GM19455 (cell line): ENCODE data around the gene ELOVL3.
A peak's percentile ranks its signal among the peaks of the same experiment; 100 is the strongest.
"Not testable (repeated sequence)": the region's sequence is repeated elsewhere in the genome, so short reads cannot be mapped to it uniquely, and the experiment has no call there.

Experiments
- ATAC-seq: cut with Tn5 transposase; IDR thresholded peaks from one replicate; pipeline ENCODE4 v1.9.1; 2021; ENCODE audit not compliant: unreplicated experiment

The ELOVL3 gene

GRCh38 chr10:102225646-102226541 is at the start of gene ELOVL3:
Gene ELOVL3 (plus strand): TSS chr10:102226299. CDS start chr10:102226549, 250 bp downstream.
- ATAC-seq = peak; percentile 89

GRCh38 chr10:102184606-102185005 is 41.5 kb upstream of the ELOVL3 start:
- ATAC-seq = no peak

GRCh38 chr10:102185272-102185671 is 40.8 kb upstream of the ELOVL3 start:
- no peak for ATAC-seq

- no peak for ATAC-seq
These were observed 40.1 kb upstream of the ELOVL3 start for GRCh38 chr10:102185811-102186527.

- no peak for ATAC-seq
These were observed 37.7 kb upstream of the ELOVL3 start for GRCh38 chr10:102188298-102188940.

- ATAC-seq = not testable (repeated sequence)
These were observed 36.9 kb upstream of the ELOVL3 start for GRCh38 chr10:102188941-102189898.

- ATAC-seq = no peak
These were observed 34.1 kb upstream of the ELOVL3 start for GRCh38 chr10:102191956-102192355.

- no peak for ATAC-seq
These were observed 30.7 kb upstream of the ELOVL3 start for GRCh38 chr10:102195296-102195870.

- no peak for ATAC-seq
These were observed 29.2 kb upstream of the ELOVL3 start for GRCh38 chr10:102196893-102197292.

- ATAC-seq = no peak
These were observed 28.1 kb upstream of the ELOVL3 start for GRCh38 chr10:102198027-102198426.

GRCh38 chr10:102200751-102201640 is 25.1 kb upstream of the ELOVL3 start:
- no peak for ATAC-seq

- ATAC-seq = no peak
These were observed 23.7 kb upstream of the ELOVL3 start for GRCh38 chr10:102202386-102202785.

GRCh38 chr10:102208311-102209035 is 17.6 kb upstream of the ELOVL3 start:
- no peak for ATAC-seq

GRCh38 chr10:102211615-102212299 is 14.3 kb upstream of the ELOVL3 start:
- ATAC-seq = no peak

- ATAC-seq = not testable (repeated sequence)
These were observed 12.5 kb upstream of the ELOVL3 start for GRCh38 chr10:102213599-102213998.

GRCh38 chr10:102219370-102219769 is 6.7 kb upstream of the ELOVL3 start:
- no peak for ATAC-seq

- ATAC-seq = no peak
These were observed 5.5 kb upstream of the ELOVL3 start for GRCh38 chr10:102220612-102221011.

GRCh38 chr10:102222797-102223196 is 3.3 kb upstream of the ELOVL3 start:
- ATAC-seq = no peak
